Measurements from ENCODE around the gene TRIM31. TPM values are rescaled to one million over a fixed set of nuclear protein-coding genes. Genes with fewer than 3 reads are reported as not detected.

Gene TRIM31
- total and polyA plus RNA-seq, 10 of the 15 experiments (the other 5 are each of a cell fraction or from before 2014, with no cell fraction given): 0.09 to 20.5 (median 0.31) TPM; not detected in 3

DNA sequence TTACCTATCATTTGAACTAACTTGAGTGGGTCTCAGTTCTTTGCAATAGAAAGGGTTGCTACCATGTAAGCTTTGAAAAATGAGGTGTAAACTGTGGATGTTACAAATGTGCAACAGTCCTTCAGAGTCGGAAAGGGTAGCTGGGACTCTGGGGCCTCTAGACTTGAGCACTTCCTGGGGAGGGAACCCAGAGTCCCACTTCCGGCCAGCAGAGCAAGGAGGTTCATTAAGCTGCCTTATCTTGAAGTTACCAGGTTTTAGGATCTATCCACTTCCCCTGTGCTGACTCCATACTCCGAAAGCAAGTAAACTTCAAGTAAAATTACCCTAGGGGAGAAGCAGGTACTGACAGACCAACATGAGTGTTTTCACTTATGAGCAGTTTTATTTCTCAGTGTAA is 38.7 kb upstream of the TRIM31 start:
- TF ChIP-seq NFIC (IDR thresholded peaks at IDR 0.05; ENCODE audit: low read depth, low read length) (no peak), RB1 (IDR thresholded peaks at IDR 0.05; ENCODE audit: borderline replicate concordance) (no peak), GABPA (IDR thresholded peaks at IDR 0.05; ENCODE audit: low read depth) (peak; percentile 82)
- Histone ChIP-seq H3K9me3 (replicated peaks; ENCODE audit: control insufficient read depth, insufficient read depth, low read length) (no peaks in the 10 kb centered on the region), H3K27ac (ENCODE audit: control insufficient read depth, insufficient read depth) (no peak overlapping the region), H3K79me2 (ENCODE audit: control insufficient read depth, insufficient read depth, low read length) (no peaks in the 10 kb centered on the region), H2AFZ (ENCODE audit: control insufficient read depth, low read depth, low read length) (peak overlapping the region; percentile 22; the same call in 1 of the 2 replicates), H3K27me3 (replicated peaks in 1 of 2; ENCODE audit: control insufficient read depth in 2 of 2, insufficient read depth in 2 of 2, low read length in 1 of 2) (peaks cover 1 to 2% of the 10 kb centered on the region in 2 experiments; a peak in 3 of 4 replicates), H3K9ac (ENCODE audit: control insufficient read depth, insufficient read depth, low read length) (no peak overlapping the region), H3K36me3 (ENCODE audit: control insufficient read depth in 2 of 2, insufficient read depth in 2 of 2, low read length in 1 of 2) (no peaks in the 10 kb centered on the region), H3K4me2 (ENCODE audit: control insufficient read depth, insufficient read depth) (no peak overlapping the region), H3K4me3 (no peak overlapping the region), H4K20me1 (ENCODE audit: control insufficient read depth, insufficient read depth) (no peaks in the 10 kb centered on the region), H3K4me1 (ENCODE audit: control insufficient read depth, insufficient read depth, low read length) (no peaks in the 10 kb centered on the region; the same call in 1 of the 2 replicates)
- no TSS peak for BruUV-seq (replicated peaks)
- ChIA-PET POLR2A (no interaction called here), CTCF (interaction anchor here (1.1 to 3.1 kb wide), 4 partner anchors 14 to 48 kb away, joined by 4 to 16 read pairs (median 4); no protein-coding TSS in a partner anchor), SMC1A (ENCODE audit: uncharacterized antibody, unreplicated experiment) (interaction anchor here (0.9 to 1.3 kb wide), 2 partner anchors 9 to 83 kb away, joined by 3 read pairs; no protein-coding TSS in a partner anchor), RAD21 (ENCODE audit: unreplicated experiment) (no interaction called here)
- FAIRE-seq: no peak
- WGBS (ENCODE audit: insufficient coverage, insufficient replicate concordance, low lambda C conversion rate, missing lambda C conversion rate): 45% methylated on average over 3 of the region's 3 CpGs
- intact Hi-C loops (cut with micrococcal nuclease; ENCODE audit: unreplicated experiment) (no loop called here), in situ Hi-C loops (cut with MboI) (no loop called here)
- no peak for ATAC-seq
- DNase-seq (ENCODE audit: low read depth, low spot score): no peak

DNA sequence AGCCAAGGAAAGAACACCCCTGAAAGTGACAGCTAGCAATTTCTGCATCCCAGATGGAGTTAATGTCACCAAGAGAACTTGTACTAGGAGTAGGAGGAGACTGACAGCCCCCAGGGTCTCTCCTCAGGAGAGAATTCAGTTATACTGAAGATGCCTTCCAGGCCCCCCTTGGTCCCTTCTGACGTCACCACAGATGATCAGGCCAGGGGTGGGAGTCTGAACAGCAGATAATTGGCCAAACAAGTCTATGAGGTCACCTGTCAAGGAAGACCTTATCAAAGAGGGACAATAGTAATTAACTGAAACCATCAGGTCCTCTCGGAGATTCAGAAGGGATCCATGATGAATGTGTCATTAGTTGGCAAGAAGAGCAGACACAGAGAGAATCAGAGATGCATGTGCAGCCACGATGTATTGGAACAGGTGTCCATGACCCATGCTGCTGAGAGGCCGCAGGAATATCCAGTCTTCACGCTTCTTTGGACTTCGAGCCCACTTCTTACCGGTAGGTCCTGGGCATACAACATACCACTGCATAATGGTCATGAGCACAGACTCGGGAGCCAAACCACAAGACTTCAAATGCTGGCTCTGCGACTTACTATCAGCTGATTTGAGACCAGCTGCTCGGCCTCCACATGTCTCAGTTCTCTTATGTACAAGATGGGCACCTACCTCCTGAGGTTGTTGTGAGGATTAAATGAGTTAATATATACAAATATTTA is 37.9 kb upstream of the TRIM31 start:
- Histone ChIP-seq H3K4me2 (ENCODE audit: control insufficient read depth, insufficient read depth) (no peak overlapping the region), H4K20me1 (ENCODE audit: control insufficient read depth, insufficient read depth) (no peaks in the 10 kb centered on the region), H3K4me3 (no peak overlapping the region), H3K4me1 (ENCODE audit: control insufficient read depth, insufficient read depth, low read length) (no peaks in the 10 kb centered on the region; the same call in 1 of the 2 replicates), H3K36me3 (ENCODE audit: control insufficient read depth in 2 of 2, insufficient read depth in 2 of 2, low read length in 1 of 2) (no peaks in the 10 kb centered on the region), H2AFZ (ENCODE audit: control insufficient read depth, low read depth, low read length) (no peak overlapping the region), H3K9me3 (replicated peaks; ENCODE audit: control insufficient read depth, insufficient read depth, low read length) (no peaks in the 10 kb centered on the region), H3K27me3 (replicated peaks in 1 of 2; ENCODE audit: control insufficient read depth in 2 of 2, insufficient read depth in 2 of 2, low read length in 1 of 2) (peaks cover 0 to 1% of the 10 kb centered on the region in 2 experiments; a peak in 2 of 4 replicates), H3K9ac (ENCODE audit: control insufficient read depth, insufficient read depth, low read length) (no peak overlapping the region), H3K27ac (ENCODE audit: control insufficient read depth, insufficient read depth) (no peak overlapping the region), H3K79me2 (ENCODE audit: control insufficient read depth, insufficient read depth, low read length) (no peaks in the 10 kb centered on the region)
- ChIA-PET SMC1A (ENCODE audit: uncharacterized antibody, unreplicated experiment) (interaction anchor here (1.2 to 1.3 kb wide), 2 partner anchors 9 to 16 kb away, joined by 3 read pairs; no protein-coding TSS in a partner anchor), RAD21 (ENCODE audit: unreplicated experiment) (no interaction called here), POLR2A (no interaction called here), CTCF (interaction anchor here (1.1 to 3.1 kb wide), 3 partner anchors 15 to 47 kb away, joined by 4 to 16 read pairs (median 4); no protein-coding TSS in a partner anchor)
- TF ChIP-seq RELA (IDR thresholded peaks at IDR 0.05; ENCODE audit: borderline replicate concordance, partially characterized antibody) (no peak), EED (IDR thresholded peaks at IDR 0.05; ENCODE audit: low read depth) (no peak), CHD1 (IDR thresholded peaks at IDR 0.05; ENCODE audit: low read depth, low read length) (no peak), HDAC6 (IDR thresholded peaks at IDR 0.05; ENCODE audit: unreplicated experiment) (no peak), DPF2 (IDR thresholded peaks at IDR 0.05) (no peak), GATAD2B (conservative IDR thresholded peaks at IDR 0.05; ENCODE audit: low read depth) (no peak), NR2F1 (conservative IDR thresholded peaks at IDR 0.05) (no peak)
- intact Hi-C loops (cut with micrococcal nuclease; ENCODE audit: unreplicated experiment) (no loop called here), in situ Hi-C loops (cut with MboI) (no loop called here)
- BruUV-seq (replicated peaks): no TSS peak
- ATAC-seq (no peak), FAIRE-seq (no peak), DNase-seq (ENCODE audit: low read depth, low spot score) (no peak)
- 57% methylated on average over 10 of the region's 10 CpGs for WGBS (ENCODE audit: insufficient coverage, insufficient replicate concordance, low lambda C conversion rate, missing lambda C conversion rate)

Data from GM12878 (cell line).